Panc1 (cell line): Measurements from ENCODE around the gene CNIH2.

ENCODE experiments used
- POLR2AphosphoS5 ChIP-seq: IDR thresholded peaks from 2 replicates; pipeline ENCODE4 v1.6.1; 2012; ENCODE audit warnings: mild to moderate bottlenecking, low read depth, low read length, moderate library complexity
- SIN3A ChIP-seq: IDR thresholded peaks from 2 replicates; pipeline ENCODE4 v1.6.1; 2012; ENCODE audit warnings: low read depth, mild to moderate bottlenecking, low read length, moderate library complexity, borderline replicate concordance; ENCODE audit not compliant: insufficient read depth
- TF ChIP-seq, protein P1 (sequence below): fragments of 450-650 bp; IDR thresholded peaks from 2 replicates; pipeline ENCODE4 v1.5.1; 2017; ENCODE audit warnings: mild to moderate bottlenecking
- TF ChIP-seq, protein P2 (sequence below), 2 experiments: IDR thresholded peaks; 2 replicates each; pipeline ENCODE4 v1.6.1; 2011 to 2012; ENCODE audit warnings: low read depth in 2 of 2, control low read depth in 1 of 2, low read length in 1 of 2, mild to moderate bottlenecking in 1 of 2, moderate library complexity in 1 of 2; ENCODE audit not compliant: insufficient read depth in 1 of 2

DNA sequence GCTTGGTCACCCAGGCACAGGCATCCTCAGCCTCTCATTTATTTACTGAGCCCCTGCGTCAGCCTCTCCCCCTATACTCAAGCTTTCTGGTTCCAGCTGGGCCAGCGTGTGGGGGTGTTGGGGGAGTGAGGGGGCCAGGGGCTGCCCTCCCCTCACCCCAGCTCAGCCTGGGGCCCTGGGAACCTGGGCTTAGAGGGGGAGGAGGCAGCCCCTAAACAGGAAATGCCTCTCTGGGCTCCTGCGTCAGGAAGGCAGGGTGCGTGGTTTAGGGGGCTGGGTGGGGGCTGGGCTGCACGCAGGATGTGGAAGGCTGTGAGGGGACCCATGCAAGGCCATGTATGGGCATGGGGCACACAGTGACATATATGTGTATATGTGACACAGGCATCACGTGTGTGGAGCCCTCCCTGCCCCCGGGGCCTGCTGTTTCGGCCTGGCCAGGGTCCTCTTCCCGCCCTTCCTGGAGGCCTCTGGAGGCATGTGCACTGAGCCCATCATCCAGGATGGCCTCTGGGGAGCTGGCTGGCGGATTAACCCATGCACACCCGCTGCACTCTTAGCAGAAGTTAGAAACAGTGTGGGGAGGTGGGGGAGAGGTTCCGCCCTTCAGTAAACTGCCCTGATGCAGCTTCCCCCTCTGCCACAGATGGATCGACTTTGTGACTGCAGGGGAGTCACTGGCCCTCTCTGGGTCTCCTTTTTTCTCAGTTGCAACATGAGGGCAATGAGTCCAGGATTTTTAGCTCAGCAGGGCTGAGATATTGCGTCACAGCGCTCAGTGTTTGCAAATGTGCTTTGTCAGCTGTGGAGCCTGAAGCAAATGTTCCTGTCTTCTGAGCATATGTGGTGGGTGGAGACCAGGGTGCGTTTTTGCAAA, 40.0 kb downstream of the CNIH2 start:
- TF ChIP-seq, protein P1, sequence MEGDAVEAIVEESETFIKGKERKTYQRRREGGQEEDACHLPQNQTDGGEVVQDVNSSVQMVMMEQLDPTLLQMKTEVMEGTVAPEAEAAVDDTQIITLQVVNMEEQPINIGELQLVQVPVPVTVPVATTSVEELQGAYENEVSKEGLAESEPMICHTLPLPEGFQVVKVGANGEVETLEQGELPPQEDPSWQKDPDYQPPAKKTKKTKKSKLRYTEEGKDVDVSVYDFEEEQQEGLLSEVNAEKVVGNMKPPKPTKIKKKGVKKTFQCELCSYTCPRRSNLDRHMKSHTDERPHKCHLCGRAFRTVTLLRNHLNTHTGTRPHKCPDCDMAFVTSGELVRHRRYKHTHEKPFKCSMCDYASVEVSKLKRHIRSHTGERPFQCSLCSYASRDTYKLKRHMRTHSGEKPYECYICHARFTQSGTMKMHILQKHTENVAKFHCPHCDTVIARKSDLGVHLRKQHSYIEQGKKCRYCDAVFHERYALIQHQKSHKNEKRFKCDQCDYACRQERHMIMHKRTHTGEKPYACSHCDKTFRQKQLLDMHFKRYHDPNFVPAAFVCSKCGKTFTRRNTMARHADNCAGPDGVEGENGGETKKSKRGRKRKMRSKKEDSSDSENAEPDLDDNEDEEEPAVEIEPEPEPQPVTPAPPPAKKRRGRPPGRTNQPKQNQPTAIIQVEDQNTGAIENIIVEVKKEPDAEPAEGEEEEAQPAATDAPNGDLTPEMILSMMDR = no peak
- TF ChIP-seq POLR2AphosphoS5 = no peak
- TF ChIP-seq, protein P2, sequence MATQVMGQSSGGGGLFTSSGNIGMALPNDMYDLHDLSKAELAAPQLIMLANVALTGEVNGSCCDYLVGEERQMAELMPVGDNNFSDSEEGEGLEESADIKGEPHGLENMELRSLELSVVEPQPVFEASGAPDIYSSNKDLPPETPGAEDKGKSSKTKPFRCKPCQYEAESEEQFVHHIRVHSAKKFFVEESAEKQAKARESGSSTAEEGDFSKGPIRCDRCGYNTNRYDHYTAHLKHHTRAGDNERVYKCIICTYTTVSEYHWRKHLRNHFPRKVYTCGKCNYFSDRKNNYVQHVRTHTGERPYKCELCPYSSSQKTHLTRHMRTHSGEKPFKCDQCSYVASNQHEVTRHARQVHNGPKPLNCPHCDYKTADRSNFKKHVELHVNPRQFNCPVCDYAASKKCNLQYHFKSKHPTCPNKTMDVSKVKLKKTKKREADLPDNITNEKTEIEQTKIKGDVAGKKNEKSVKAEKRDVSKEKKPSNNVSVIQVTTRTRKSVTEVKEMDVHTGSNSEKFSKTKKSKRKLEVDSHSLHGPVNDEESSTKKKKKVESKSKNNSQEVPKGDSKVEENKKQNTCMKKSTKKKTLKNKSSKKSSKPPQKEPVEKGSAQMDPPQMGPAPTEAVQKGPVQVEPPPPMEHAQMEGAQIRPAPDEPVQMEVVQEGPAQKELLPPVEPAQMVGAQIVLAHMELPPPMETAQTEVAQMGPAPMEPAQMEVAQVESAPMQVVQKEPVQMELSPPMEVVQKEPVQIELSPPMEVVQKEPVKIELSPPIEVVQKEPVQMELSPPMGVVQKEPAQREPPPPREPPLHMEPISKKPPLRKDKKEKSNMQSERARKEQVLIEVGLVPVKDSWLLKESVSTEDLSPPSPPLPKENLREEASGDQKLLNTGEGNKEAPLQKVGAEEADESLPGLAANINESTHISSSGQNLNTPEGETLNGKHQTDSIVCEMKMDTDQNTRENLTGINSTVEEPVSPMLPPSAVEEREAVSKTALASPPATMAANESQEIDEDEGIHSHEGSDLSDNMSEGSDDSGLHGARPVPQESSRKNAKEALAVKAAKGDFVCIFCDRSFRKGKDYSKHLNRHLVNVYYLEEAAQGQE (IDR thresholded peaks at IDR 0.05; ENCODE audit: insufficient read depth in 1 of 2, low read depth in 2 of 2, low read length in 1 of 2) = no peak
- no peak for TF ChIP-seq SIN3A
